ENCODE results near the gene UFD1.

Gene UFD1

DNA sequence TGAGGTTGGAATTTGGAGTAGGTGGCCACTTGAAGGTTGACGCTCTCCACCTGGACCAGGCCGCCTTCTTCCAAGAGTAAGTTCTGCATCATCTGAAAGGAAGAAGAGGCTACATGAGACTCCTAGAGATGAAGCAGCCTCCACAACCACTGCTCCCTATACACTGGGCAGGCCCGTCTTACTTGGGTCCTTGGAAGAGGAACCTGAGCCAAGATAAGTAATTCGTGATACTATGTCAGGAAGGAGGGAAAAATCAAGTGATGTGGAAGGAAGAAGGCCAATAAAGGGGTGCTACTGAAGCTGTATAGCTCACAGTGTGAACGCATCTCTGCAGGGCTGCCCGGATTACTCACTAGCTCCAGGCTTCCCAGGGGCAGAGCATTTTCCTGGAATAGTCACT lies 11.1 kb downstream of the UFD1 start:
- no peak for DNase-seq (ENCODE audit: low read depth)

DNA sequence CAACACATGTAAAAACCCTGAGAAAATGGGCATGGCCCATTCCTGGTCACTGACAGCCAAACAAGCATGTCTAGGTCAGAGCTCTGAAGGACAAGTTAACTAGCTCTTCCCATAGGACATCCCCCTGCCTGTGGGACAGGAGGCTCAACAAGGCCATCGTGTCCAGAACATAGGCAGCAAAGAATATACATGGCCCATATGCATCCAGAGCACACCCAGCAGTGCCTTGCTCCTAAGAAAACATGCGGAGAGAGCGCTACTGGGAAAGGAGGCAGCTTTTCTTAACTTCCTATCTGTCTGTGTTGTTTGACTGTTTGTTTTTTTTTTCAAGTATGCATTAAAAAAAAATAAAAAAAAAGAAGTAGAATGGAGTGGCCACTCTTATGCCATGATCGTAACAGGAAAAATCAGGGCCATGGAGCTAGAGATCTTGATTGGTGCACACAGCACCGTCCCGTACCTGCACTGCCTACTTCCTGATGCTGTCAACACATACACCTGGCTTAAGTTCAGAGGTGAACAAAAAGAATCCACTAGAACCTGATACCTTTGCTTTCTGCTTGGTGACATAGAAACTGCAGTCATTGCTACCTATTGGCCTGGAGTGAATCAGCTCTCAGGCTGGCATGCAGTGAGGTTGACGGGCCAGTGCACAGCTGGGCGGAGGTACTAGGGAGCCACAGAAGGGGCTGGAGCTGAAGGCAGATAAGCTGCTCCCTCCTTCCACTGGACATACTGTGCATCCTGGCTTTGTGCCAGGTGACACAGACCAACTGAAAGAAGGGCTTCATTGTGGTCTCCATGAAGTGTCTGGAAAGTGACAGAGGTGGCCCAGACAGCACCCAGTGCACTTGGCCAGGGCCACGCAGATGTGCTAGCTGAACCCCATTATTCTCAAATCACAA lies 11.9 kb downstream of the UFD1 start:
- DNase-seq (ENCODE audit: low read depth): no peak

DNA sequence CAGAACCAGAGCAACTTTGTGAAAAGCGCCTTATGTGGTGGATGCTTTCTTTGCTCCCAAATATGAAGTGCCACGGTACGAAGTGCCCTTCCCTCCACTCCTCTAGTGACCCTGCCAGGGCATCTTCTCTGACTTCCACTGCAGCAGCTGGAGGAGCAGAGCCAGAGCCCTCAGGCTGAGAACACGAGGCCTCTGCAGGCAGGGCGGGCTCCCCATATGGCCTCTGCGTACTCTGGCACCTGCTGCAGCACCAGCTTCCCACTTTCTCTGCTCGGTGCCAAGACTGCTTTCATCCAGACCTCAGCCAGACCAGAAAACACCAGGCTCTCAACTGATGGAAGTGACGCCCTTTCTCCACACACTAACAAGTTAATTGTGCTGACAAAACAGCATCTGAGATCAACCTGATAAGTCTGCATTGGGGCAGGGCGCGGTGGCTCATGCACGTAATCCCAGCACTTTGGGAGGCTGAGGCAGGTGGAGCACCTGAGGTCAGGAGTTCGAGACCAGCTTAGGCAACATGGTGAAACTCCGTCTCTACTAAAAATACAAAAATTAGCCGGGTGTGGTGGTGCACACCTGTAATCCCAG lies 12.8 kb downstream of the UFD1 start:
- DNase-seq (ENCODE audit: low read depth): no peak

DNA sequence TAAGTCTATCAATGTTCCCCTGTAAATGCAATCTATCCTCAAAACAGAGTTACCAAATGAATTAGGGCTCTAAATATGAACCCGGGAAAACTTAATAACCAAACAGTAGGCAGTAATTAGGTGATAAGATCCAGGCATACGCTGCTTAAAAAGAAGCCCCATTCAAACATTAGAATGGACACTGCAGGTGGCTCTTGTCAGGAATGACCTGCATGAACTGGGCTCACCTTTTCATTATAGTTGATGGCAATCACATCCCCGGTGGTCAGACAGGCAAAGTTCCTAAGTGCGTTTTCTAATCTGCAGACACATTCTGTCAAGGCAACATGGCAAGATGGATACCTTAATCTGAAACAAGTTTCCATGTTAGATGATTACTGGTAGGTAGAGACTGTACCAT lies 14.0 kb downstream of the UFD1 start:
- no peak for DNase-seq (ENCODE audit: low read depth)

DNA sequence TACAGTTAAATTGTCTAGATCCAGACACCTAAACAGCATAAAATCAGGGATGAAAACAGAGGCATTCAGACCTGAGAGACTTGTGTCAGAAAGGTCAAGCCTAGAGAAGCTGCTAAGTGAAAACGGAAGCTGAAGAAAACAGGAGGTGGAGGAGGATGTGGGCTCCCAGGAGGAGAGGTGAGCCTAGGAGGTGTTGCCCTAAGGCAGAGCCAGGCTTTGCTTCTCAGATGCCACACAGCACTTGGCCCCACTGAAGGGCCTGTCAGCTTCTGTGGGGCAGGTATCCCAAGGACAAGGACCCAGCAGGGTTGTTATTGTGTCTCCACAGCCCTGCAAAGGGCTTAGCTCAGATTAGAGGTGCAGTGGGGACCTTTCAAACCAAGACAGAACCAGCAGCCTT lies 14.4 kb downstream of the UFD1 start:
- no peak for DNase-seq (ENCODE audit: low read depth)

DNA sequence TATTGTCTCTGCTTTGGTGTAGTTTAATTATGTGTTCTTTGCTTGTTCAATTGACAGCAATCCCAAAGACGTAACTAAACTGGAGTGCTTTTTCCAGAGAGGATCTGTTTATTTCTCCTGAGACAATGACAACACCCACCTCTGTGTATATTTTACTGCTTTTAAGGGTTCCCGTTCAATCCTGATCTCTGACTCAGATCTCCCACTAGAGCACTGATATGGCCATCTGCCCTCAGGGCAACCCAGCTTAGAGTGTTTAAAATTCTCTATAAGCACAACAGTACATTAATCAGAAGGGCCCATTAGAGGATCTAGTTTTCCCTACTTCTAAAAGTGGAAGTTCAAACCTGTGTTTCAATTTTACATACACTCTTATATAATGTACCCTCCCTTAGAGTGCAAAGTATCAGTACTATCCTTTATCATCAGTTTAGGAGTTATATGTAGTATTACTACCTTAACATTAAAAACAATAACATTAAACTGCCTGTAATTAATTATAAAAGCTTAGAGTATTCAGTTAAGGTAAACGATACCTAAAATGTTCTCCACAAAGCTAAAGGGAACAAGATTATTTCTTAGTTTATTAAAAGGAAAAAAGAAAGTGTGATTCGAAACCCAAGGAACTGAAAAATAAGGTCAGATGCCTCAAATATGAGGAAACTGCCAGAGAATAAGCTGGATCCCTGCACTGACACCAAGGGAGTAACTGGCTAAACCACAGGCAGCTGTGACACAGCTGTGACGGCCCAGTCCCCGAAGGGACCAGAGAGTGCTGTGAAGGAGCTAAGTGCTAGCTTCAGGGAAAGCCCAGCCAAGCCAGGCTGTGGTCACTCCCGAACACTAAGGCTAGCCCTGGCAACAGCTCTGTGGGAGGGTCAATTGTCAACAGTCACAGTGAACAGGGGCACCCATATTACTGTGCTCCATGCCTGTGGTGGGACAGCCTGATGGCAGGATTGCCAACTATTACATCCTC lies 15.2 kb downstream of the UFD1 start:
- DNase-seq (ENCODE audit: low read depth): no peak

DNA sequence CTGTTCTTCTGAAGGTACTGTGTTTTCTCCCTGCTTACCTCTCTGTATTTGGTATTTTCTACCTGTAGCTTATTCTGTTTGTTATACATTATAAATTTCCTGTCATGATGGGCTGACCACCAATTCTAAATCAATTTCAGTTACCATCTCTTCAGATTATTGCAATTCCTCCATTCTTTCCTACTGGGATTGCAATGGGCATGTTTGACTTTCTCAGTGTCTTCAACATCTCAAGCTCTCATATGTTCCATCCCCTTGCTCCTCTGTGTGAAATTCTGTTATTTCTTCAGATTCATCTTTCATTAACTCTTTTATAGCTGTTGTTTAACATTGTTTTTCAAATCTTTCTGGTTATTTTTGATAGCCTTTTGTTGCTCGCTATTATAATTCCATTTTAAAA lies 16.0 kb downstream of the UFD1 start:
- no peak for DNase-seq (ENCODE audit: low read depth)

DNA sequence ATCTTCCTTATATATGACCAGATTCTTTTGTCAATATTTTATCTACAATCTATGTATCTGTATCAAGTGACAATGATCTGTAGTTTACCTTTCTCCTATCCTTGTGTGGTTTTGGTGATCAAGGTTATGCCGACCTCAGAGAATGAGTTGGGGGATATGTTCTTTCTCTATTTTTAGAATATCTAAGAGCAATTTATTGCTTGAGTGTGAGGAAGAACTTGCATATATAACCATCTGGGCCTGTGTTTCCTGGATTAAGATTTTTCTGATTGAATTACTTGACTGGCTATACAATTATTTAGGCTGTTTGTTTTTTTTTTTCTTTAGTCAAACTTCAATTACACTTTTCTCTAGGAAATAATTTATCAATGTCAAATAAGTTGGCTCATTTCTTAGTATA lies 17.5 kb downstream of the UFD1 start:
- DNase-seq (ENCODE audit: low read depth): no peak

DNA sequence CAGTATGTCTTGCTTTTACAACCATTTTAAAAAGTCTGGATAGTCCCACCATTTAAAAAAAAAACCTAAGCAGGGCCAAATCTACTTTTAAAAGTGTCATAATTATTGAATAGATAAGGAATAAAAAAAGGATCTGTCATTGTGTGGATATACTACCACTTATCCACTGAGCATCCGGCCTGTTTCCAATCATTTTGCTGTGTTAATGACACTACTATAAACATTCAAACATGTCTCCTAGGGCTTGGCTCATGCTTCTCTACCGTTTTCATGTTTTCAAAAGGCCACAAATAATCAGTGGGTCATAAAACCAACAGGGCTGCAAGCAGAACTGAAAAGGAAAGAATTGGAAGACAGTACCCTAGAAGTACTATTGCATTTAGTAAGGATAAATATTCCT lies 19.0 kb downstream of the UFD1 start:
- no peak for DNase-seq (ENCODE audit: low read depth)

DNA sequence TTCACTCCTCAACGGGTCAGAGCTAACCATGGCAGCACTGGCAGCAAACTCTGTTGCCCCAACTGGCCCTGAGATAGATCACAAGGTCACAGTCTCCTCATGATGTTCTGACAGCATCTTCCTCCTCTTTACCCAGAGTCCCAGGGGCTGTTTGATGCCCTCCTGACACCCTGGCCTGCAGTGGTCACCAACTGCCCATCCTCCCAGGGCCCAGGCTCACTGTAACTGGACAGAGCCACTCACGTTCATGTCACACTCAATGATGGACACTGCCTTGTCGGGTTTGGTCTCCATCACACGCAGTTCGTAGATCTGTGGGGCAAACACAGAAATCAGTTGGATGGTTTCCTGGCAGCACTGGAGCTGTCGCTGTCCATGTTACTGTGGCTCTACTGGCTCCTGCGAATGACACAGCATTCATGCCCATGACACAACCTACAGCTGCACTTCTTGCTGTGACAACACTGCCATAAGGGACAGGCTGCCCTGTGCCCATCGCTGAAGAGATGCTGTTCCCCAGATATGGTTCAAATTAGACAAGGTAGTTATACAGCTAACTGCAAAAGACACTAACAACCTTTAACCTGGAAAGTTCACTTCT lies 21.1 kb downstream of the UFD1 start:
- DNase-seq (ENCODE audit: low read depth): no peak

DNA sequence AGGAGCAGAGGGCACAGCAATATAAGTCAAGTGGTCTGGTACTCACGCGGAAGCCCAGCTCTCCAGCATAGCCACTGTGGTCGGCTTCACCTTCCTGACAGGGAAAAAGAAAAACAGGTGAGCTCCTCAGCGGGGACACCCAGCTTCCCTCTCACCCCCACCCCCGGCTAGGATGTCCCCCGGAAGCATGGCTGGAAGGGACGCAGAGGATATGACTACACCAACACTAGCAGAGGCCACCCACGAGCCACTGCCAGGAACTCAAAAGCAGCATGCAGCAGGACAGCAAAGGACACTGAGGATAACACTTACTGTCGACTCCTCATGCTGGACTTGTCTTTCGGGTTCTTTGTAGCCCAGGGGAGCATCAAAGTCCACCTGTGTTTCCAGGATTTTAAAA lies 22.5 kb downstream of the UFD1 start:
- no peak for DNase-seq (ENCODE audit: low read depth)

DNA sequence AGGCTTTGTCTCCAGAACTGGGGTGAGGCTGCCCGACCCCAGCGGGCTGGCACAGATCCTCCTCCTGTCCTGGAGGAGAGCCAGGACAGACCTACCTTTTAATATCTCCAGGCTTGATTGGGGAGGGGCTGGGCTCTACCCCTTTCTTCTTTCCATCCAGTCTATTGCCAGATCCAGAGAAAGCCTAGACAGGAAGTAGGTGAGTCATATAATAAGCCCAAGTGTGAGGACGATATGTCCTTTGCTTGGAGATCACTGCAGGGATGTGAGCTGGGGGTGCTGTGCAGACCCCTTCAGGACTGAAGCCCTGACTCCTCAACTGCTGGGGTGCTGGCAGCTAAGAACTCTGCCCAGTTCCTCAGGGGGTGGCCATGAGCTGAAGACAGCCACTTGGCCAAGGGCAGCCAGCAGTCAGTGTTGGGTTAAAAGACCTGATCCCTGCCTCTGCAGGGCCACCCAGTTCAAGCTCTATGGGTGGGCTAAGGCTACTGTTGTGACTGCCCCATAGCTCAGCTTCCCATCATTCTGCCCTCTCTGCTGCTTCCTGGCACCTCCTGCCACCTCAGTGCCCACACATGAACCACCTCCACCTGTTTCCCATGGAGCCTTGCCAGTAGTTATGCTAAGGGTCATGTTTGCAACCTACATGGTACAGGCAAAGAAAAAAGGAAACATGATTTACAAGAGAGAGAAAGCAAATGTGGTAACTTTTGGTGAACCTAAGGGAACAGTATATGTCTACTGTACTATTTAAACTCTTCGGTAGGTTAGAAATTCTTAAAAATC lies 23.2 kb downstream of the UFD1 start:
- no peak for DNase-seq (ENCODE audit: low read depth)

DNA sequence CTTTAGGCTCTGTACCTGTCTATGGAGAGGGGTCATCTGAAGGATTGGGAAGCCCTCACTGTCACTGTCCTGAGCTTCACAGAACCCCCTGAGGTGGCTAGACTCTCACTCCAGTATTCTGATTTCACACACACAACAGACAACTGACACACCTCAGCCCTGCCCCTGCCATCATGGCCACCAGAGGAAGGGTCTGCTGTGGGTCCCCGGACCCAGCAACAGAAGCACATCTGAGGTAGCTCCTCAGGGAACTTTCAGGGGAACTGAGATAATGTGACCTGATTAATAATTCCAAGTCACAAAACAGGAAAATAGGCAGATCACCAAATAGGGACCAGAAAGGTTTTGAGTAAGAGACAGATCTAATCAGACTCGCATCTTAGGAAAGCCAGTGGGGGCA lies 24.0 kb downstream of the UFD1 start:
- no peak for DNase-seq (ENCODE audit: low read depth)

DNA sequence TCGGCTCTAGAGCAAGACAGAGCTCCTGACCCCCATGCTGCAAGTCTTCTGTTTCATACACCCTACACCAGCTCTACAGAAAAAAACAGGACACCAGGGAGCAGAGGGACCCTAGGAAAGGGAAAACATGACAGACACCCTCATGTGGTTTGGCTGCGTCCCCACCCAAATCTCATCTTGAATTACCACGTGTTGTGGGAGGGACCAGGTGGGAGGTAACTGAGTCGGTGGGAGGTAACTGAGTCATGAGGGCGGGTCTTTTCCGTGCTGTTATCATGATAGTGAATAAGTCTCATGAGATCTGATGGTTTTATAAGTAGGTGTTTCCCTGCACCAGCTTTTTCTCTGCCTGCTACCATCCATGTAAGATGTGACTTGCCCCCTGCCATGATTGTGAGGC lies 24.8 kb downstream of the UFD1 start:
- no peak for DNase-seq (ENCODE audit: low read depth)

DNA sequence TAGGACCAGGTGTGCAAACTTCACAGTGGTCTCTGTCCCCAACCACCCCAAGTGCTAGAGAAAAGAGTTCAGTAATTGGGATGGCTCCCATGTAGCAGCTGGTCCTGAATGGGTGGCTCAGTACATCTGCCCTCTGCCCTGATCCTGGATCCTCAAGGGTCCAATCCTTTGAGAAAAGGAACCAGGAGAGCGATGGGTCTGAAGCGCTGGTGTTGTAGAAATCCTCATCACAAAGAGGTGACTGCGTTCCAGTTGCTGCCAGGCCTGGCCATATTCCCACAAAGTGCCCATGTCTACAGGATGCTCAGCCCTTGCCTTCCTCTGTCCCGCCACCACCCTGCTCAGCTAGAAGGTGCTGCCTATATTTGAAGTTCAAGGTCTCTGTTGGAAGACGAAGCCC lies 25.3 kb downstream of the UFD1 start:
- no peak for DNase-seq (ENCODE audit: low read depth)

DNA sequence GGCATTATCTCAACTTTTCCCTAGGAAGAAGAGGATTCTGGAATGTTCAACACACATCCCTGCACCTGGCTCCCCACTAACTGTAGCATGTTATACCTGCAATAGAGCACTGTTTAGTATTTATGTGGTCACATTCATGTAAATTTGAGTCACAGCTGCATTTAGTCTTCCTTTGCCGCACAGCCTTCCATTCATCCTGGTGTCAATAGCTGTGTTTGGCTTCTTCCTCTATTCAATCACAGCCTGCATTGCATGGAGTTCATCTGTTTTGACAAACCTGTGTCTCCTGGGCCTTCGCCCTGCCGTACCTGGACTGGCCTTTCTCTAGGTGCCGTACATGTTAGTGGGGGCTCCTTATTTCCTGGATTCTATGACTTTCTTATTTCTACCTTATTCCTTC lies 27.4 kb downstream of the UFD1 start:
- DNase-seq (ENCODE audit: low read depth): no peak

DNA sequence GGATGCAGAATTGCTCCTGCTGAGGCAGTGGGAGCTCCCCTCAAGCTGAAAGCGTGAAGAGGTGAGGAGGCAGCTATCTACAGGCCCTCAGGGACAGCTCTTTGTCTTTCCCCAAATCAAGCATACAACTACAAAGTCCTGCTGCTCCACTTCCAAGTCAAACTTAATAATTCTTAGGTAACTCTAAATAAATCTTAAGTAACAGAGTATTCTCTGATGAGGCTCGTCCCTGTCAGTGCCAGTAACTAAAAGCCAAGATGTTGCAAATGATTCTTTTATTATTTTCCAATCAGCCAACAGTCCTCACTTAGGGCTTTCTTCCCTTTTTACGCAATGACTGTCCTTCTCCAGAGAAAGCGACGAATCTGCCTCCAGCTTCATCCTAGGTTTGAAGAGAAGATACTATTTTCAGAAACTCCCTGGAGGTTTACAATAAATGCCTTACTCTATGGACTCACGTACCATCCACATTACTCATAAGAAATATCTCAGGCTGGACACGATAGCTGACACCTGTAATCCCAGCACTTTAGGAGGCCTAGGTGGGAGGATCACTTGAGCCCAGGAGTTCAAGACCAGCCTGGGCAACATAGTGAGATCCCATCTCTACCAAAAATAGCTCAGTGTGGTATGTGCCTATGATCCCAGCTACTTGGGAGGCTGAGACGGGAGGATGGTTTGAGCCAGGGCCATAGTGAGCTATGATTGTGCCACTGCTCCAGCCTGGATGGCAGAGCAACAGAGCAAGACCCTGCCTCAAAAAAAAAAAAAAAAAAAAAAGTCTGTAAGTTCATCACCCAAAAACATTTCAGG lies 28.4 kb downstream of the UFD1 start:
- no peak for DNase-seq (ENCODE audit: low read depth)

DNA sequence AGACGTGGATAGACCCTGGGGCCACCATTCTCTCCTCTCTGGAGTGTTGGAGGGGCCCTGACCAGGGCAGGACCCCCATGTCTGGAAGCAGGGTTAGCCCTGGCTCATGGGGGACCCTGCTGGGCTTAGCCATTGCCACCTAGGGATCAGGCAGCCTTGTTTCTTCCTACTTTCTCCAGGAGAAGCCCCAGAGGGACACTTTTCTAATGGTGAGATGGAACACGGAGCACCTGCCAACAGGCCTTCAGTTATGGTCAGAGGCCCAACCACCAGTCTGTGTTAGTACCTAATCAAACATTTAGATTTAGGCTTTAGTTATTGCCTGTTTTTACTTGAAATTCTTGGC lies 29.6 kb downstream of the UFD1 start:
- no peak for DNase-seq (ENCODE audit: low read depth)

DNA sequence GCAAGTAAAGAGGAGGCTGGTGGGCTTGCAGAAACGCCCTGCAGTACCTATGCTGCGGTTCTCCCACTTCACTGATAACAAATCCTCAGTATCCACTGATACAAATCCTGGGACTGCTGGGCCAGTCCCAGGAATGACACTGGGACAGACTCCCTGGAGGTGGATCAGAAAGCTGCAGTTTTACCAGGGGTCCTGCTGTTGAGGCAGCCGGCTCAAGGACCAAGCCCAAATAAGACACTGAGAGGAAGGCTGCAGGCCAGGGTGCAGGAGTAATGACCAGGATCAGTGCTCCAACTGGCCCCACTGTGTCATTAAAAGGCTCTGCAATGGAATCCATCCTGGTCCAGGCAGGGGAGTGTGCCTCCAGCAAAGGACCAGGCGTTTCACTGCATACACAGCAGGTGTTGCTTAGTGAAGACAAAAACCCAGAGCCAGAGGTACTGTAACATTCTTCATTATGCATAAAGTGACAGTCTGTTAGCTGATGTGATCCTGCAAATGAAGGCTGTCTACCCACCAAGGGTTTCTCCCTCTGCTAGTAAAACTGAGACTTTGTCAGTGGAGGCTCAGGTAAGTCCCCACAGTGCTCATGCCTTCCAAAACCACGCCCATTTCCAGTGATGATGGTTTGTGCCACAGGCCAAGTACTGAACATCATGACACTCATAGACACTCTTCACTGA lies 30.1 kb downstream of the UFD1 start:
- no peak for DNase-seq (ENCODE audit: low read depth)

DNA sequence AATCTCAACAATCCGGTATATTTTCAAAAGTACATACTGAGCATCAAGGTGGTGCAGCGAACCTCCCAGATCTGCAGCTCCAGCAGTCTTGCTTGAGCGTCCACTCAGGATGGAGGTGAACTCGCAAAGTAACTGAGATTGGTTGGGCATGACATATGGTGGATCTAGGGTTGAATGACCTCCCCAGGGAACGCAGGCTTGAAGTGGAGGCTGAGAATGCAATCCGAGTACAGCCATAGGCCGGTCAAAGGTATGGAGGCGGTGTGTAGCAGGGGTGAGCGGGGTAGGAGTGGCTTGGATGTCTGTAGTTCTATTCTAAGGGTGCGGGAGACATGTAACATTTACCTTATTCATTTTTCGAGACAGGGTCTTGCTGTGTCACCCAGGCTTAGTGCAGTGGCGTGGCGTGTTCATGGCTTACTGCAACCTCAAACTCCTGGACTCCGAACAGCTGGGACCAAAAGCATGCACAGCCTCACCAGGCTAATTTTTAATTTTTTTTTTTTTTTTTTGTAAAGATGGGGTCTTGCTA lies 30.9 kb downstream of the UFD1 start:
- DNase-seq (ENCODE audit: low read depth): no peak

All from stimulated activated CD8-positive, alpha-beta memory T cell treated with anti-CD3 and anti-CD28 coated beads, Interleukin-7, amount 100 ng/mL, for 24 hours (primary cell).